GM12872 (cell line): ENCODE results near the gene CEP85L.

Experiments
- TF ChIP-seq, protein P1 (sequence below): IDR thresholded peaks from 3 replicates; pipeline ENCODE4 v1.5.1; 2011; ENCODE audit warnings: low read depth, mild to moderate bottlenecking, low read length, moderate library complexity; ENCODE audit not compliant: insufficient read depth

CEP85L gene

DNA sequence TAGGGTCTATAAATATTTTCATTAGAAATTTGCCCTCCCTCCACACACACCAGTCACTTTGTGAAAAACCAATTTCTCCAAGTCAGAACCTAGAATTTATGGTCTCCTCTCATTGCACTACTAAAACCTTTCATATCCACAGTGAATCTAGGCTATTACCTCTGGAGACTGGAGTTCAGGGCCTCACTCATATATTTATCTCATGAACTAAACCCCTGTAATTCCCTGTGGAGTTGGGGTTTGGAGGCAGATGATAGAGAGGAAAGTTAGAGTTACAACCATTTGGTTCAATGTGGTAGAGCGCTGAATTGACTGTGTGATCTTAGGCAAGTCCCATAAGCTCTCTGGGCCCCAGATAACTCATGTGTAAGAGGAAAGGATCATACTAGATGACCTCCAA, 18.2 kb upstream of the CEP85L start:
- TF ChIP-seq, protein P1, sequence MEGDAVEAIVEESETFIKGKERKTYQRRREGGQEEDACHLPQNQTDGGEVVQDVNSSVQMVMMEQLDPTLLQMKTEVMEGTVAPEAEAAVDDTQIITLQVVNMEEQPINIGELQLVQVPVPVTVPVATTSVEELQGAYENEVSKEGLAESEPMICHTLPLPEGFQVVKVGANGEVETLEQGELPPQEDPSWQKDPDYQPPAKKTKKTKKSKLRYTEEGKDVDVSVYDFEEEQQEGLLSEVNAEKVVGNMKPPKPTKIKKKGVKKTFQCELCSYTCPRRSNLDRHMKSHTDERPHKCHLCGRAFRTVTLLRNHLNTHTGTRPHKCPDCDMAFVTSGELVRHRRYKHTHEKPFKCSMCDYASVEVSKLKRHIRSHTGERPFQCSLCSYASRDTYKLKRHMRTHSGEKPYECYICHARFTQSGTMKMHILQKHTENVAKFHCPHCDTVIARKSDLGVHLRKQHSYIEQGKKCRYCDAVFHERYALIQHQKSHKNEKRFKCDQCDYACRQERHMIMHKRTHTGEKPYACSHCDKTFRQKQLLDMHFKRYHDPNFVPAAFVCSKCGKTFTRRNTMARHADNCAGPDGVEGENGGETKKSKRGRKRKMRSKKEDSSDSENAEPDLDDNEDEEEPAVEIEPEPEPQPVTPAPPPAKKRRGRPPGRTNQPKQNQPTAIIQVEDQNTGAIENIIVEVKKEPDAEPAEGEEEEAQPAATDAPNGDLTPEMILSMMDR: no peak

DNA sequence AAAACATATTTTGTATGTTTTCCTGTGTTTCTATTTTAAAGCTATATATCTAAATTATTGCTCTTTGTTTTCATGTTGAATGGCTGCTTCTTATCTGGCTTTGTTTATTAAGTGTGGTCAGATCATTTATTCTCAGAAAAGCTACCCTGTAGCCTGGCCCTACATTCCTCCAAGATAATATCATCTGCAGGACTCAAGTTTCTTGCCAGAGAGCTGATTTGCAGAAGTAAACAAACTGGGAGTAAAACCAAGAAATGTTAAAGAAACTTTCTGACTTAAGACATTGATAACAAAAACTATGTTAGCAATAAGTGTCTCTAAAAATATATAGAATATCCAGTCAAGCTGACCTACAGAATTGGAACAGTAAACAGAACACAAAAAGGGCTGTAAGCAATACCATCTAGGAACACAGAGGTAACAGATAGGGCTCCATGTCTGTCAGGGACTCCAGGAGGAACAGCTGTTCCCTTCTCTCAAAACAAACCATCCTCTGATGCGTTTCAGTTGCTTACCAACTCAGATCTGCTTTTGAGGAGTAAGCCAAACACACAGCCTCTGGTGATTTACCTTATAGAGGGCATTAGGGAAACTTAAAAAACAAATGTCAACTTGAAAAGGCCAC, 17.5 kb upstream of the CEP85L start:
- TF ChIP-seq, protein P1: no peak

DNA sequence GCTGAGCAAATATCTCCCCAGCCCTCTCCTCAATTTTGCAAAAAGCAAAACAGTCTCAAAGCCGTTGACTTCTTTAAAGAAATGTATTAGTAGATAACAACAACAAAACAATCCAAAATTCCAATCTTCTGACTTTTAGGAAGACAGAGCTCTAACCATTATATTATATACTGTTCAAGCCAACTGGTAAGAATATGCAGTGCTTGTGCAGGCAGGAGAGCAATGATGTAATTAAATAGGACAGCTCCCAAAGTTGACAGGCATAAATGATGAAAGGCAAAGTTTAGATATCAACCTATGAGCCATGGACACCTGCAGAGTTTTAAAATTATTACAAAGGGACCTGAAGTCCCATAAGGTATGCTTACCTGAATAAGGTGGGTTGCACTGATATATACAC, 16.6 kb upstream of the CEP85L start:
- TF ChIP-seq, protein P1: no peak

DNA sequence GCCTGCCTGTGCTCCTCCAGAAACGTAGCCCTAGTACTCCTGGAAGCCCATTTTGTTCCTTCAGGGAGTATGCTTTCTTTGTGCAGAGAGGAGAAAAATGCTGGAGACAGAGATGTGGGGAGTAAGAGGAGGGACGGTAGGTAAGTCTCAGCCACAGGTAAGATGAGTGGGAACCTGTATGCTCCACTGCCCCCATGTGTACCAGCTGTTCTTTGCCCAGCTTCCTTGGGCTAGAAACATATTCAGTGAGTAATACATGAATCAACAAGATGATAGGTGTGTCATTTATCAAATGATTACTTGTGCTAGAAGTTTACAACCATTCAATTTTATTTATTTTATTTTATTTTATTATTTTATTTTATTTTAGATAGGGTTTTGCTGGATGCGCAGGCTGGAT, 13.6 kb upstream of the CEP85L start:
- TF ChIP-seq, protein P1: no peak

GRCh38 chr6:118663993-118664985, 12.9 kb upstream of the CEP85L start:
- TF ChIP-seq, protein P1: no peak

DNA sequence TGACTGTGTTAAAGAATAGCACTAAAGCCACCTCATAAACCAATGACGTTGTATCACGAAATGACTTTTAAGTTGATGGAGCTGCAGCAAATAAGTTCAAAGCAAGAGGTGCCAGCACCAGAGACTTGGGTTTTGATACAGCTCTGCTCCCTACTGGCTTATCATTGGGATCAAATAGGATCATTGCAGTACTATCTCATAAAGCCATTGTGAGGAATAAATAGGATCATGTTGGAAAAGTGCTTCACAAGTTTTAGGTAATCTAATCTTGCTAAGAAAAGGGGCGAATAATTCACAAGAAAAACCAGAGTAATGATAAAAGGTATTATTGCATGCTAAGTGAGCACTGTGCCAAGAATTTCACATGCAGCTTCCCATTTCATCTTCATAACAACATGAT, 10.4 kb upstream of the CEP85L start:
- TF ChIP-seq, protein P1: no peak

DNA sequence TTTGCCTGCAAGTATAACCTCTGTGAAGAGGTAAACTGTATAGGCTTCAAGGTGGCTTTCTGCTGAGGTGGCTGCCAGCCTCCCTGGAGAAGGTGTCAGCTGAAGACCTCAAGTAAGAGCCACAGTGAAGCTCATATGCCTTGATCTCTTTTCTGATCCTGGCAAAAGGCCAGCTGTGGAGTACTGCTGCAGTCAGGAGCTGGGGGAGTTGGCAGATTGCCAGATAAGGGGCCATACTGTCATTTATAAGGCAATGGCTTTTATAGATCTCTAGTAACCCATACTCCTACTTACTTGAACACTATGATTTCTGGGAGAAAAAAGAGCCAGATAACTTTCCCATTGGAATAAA, 8.8 kb upstream of the CEP85L start:
- TF ChIP-seq, protein P1: no peak
